Astrocyte of the spinal cord (primary cell): Measurements from ENCODE around the gene MGLL.
A peak's percentile ranks its signal among the peaks of the same experiment; 100 is the strongest.

Source experiments
- DNase-seq: peaks from one replicate; pipeline ENCODE4 v3.0.0; 2011; ENCODE audit warnings: low read depth, low spot score
- H3K4me3 ChIP-seq: 2 replicates; pipeline ENCODE4 v1.5.1; 2011; ENCODE audit warnings: low read depth, mild to moderate bottlenecking, low read length, moderate library complexity
- in situ Hi-C: cut with HindIII; loops from 2 replicates; pipeline ENCODE4 v1.10.0; 2017; ENCODE audit warnings: low sequenced_read_pairs
- TF ChIP-seq, protein P1 (sequence below): IDR thresholded peaks from 2 replicates; pipeline ENCODE4 v1.5.1; 2012; ENCODE audit warnings: low read depth, mild to moderate bottlenecking, low read length, inconsistent platforms

Gene MGLL

DNA sequence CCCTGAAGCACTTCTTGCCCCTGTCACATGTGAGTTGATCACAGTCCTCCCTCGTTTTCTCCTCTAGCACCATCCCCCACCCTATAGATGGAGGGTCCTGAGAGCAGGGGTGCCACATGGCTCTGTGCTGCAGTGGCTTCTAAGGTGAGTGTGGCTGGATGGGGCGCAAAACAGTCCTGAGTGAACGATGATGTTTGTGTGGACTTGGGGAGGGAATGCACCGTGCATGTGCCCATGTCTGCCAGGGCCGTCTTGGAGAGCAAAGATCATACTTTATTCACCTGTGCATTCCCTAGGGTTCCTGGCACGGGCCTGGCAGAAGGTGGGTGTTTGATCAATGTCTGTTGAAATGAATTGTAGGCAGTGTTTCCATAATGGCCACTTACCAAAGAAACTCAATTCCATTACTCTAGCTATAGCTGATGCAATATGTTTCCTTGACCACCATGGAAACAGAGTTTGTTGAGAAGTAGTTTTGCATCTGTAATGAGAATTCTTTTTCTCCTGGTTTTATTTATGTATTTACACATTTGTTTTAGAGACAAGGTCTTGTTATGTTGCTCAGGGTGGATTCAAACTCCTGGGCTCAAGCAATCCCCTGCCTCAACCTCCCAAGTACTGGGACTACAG lies 91.5 kb downstream of the MGLL start:
- in situ Hi-C loops = no loop called here
- TF ChIP-seq, protein P1, sequence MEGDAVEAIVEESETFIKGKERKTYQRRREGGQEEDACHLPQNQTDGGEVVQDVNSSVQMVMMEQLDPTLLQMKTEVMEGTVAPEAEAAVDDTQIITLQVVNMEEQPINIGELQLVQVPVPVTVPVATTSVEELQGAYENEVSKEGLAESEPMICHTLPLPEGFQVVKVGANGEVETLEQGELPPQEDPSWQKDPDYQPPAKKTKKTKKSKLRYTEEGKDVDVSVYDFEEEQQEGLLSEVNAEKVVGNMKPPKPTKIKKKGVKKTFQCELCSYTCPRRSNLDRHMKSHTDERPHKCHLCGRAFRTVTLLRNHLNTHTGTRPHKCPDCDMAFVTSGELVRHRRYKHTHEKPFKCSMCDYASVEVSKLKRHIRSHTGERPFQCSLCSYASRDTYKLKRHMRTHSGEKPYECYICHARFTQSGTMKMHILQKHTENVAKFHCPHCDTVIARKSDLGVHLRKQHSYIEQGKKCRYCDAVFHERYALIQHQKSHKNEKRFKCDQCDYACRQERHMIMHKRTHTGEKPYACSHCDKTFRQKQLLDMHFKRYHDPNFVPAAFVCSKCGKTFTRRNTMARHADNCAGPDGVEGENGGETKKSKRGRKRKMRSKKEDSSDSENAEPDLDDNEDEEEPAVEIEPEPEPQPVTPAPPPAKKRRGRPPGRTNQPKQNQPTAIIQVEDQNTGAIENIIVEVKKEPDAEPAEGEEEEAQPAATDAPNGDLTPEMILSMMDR = no peak
- no peak overlapping the region for H3K4me3 ChIP-seq
- no peak for DNase-seq

GRCh38 chr3:127730171-127730570 lies 92.1 kb downstream of the MGLL start:
- TF ChIP-seq, protein P1 = no peak
- in situ Hi-C loops = no loop called here
- H3K4me3 ChIP-seq = no peak overlapping the region
- DNase-seq = no peak

DNA sequence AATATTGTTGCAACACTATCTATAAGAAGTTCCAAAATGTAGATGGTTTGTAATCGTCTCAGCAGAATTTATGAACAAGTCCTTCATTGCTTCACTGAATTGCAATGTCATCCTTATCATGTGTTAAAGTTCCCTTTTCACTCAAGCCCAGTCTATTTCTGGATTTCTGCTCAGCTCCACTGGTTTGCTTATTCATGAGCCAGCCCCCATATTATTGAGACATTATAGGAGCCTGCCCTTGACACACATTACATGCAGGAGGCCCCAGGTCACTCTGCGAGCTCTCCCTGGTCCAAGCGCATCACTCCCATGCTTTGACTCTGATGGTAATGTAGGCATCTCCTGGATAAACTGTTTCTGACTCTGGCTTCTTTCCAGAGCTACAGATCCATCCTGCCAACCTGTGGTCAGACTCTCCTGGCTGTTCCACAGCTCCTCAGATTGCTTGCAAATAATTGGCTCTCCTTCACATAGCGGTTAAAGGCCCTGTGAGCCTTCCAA lies 92.7 kb downstream of the MGLL start:
- no peak for DNase-seq
- in situ Hi-C loops = no loop called here
- TF ChIP-seq, protein P1 = no peak
- H3K4me3 ChIP-seq = no peak overlapping the region

- TF ChIP-seq, protein P1 = no peak
- no peak overlapping the region for H3K4me3 ChIP-seq
- in situ Hi-C loops = no loop called here
- DNase-seq = no peak
Observed at GRCh38 chr3:127728417-127729015, 93.8 kb downstream of the MGLL start.

DNA sequence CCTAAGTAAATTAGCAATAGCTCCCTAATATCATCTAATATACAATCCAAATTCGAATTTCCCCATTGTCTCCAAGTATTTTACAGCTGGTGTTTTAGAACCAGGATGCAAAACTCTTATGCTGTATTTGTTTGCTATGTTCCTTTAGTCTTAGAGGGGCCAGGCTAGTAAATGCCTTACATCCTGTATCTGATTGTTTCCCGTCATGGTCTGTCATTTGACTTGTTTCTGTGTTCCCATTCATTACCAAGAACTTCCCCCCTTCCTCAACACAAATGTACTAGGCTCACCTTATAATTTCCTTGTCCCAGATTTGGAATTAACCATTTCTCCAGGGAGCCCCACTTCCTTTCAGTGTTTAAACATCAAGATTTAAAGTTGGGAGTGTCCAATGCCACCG lies 95.4 kb downstream of the MGLL start:
- no peak overlapping the region for H3K4me3 ChIP-seq
- DNase-seq = no peak
- in situ Hi-C loops = no loop called here
- TF ChIP-seq, protein P1 = no peak

GRCh38 chr3:127723011-127723567 lies 99.2 kb downstream of the MGLL start:
- TF ChIP-seq, protein P1 = no peak
- peak; percentile 25 for DNase-seq
- in situ Hi-C loops = no loop called here
- H3K4me3 ChIP-seq = no peak overlapping the region
